Activated CD4-positive, alpha-beta T cell treated with anti-CD3 and anti-CD28 coated beads, Interleukin-2, amount 50 U/mL, for 16 hours (primary cell): ENCODE data around the gene AMN.

Experiments
- DNase-seq: peaks from one replicate; pipeline ENCODE4 v3.0.0-alpha.2; 2020

AMN gene

DNA sequence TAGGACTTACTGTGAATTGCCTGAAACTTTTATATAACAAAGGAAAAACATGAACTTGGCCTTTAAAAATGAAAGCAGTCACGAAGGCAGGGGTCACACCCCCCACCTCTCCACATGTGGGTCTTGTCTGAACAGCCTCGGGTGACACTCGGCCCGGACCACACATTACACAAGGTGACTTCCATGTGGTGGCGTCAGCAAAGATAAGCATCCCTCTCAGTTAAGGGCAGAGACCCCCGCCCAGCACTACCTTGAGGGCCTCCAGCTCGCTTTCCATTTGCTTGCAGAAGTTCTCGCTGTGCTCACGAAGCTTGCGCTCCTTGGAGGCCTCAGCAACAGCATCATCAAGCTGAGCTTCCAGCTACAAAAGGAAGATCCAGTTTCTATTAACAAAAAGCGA lies 47.4 kb downstream of the AMN start:
- no peak for DNase-seq

DNA sequence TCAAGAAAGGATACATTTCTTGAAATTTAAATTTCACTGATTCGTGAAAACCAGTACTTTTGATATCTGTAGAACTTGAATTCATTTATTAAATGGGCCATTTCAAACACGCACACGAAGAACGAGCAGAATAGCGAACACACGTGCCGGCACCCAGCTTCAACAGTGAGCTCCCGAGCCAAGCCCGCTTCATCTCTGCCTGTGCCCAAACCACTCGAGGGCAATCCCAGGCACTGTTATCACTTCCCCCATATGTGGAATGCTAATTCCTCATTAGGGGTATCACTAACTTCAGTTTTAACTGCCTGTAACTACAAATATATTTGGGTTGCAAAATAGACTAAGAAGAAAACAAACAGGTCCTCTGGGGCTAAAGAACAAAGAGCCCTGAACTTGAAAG lies 48.0 kb downstream of the AMN start:
- DNase-seq = no peak

DNA sequence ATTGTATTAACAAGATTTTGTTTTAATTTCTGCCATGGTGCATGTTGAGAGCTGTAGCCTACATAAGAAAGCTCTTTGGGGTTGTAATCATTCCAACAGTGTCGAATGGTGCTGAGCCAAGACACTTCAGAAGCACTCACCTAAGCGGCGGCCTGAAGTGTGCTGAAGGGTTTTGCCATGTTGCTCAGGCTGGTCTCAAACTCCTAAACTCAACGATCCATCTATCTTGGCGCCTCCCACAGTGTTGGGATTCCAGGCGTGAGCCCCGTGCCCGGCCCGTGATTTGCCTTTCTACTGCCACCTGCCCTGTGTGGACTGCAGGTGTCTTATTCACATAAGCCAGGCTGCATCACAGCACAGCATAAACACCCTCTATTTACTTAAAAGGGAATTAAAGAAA lies 48.9 kb downstream of the AMN start:
- no peak for DNase-seq

DNA sequence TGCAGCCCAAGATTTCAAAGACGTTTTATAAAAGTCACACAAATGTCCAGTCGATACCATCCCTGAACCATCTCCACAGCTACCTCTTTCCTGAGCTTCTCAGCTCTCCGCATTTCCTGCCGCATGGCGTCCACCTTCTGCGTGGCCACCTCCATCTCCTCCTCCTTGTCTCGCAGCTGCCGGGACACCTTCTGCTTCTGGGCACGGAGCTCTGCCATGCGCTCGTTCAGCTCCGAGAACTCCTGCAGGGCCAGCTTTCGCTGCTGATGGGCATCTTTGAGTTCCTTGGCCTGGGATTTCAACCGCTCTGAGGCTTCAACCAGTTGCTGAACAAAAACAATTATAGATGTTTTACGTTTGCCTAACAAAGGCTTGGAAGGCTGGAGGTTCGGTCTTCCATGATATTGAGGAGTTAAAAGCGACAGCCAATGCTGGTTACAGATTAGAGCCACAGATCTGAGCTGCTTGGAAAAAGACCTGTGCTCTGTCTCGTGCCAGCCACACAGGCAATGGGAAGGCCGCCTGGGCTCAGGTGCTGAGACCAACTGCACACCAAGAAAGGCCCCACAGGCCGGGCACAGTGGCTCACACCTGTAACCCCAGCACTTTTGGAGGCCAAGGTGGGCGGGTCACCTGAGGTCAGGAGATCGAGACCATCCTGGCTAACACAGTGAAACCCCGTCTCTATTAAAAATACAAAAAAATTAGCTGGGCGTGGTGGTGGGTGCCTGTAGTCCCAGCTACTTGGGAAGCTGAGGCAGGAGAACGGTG lies 49.6 kb downstream of the AMN start:
- no peak for DNase-seq

DNA sequence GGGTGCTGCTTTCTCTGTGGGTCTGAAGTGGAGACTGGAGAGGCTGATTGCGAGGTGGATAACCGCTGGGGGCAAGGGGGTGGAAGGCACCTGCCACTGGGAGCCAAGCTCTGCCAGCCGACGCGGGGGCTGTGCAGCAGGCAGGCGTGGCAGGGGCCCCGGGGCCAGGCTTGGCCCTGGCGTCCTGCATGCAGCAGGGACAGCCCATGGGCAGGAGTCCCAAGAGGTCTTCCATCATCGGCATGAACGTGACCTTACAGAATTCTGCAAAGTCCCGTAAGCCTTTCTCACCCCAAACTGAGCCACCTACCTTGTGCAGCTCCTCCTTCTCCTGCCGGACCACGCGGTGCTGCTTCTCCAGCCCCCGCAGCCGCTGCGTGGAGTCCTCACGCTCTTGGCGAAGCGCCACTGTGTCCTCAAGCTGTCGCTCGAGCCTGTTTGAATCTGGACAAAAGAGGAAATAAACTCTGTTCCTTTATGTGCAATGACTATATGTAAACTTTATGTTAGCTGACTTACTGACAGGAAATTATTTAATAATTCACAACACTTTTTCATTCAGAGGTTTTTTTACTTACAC lies 51.3 kb downstream of the AMN start:
- no peak for DNase-seq

DNA sequence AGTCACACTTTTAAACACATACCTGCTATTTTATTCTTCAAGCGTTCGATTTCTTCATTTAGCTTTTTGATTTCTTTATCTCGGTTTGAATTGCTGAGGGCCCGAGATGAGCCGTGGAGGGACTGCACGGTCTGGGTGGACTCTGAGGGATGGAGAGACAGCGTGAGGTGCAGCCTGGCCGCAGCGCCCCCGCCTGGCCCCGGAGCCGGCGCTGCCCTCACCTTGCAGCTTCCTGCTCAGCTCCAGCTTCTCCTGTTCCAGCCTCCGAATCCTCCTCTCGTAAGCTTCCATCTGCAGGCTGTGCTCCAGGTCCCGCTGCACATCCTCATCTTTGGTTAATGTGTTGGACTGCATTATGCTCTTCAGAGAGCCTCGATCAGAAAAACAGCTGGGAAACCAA lies 53.2 kb downstream of the AMN start:
- DNase-seq = no peak

DNA sequence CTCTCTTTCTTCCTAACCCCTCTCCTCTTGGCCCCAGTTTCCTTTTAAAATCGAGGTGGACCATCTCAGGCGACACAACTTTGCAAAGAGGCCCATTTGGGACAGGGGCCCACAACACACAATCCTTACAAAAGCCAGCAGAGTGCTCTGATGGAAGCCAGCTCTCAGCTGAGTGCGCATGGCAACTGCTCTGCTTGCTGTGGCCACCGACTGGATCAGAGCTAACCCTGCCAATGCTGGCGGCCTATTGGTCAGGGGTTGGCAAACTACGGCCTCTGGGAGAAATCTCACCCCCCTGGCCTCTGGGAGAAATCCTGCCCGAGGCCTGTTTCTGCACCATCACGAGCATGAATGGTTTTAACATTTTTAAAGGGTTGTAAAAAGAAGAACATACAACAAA lies 55.0 kb downstream of the AMN start:
- DNase-seq = no peak

DNA sequence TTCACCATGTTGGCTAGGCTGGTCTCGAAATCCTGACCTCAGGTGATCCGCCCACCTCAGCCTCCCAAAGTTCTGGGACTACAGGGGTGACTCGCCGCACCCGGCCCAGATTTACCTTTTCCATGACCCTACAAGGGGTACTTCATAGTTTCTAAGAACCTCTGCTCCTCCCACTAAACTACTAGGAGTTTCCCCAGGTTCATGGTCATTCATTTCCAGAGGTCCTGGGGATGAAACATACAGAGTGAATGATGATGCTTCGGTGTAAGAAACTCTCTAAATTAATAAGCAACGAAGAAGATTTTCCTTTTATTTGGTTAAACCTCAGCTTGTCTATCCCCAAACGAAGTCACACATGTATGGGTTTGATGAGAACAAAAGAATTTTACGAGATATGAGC lies 56.9 kb downstream of the AMN start:
- no peak for DNase-seq

DNA sequence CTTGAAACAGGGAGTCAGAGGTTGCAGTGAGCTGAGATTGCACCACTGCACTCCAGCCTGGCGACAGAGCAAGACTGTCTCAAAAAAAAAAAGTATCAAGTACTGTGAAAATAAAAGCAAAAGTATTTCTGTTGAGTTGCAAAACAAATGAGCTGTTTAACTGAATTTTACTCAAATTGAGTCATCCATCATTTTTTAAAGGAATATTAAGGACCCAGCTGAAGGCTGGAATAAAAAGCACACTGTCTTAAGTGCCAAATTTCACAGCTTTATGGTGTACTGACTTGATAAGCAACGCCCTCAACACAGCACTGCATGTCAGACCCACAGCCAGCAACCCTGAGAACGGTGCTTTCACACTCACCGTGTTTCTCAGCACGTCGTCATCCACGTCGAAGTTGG lies 57.9 kb downstream of the AMN start:
- no peak for DNase-seq
